Common myeloid progenitor, CD34-positive (primary cell): ENCODE data around the gene RPS2.

Experiments
- CTCF ChIA-PET: fragments of 350-600 bp; sonication (Branson Sonifier 250); formaldehyde crosslinking; loops from one replicate; lab custom pipeline; 2021; ENCODE audit warnings: antibody characterized with exemption; lab: Charles Lee
- POLR2A ChIA-PET: fragments of 350-600 bp; sonication (Branson Sonifier 250); formaldehyde crosslinking; loops from one replicate; lab custom pipeline; 2021; ENCODE audit warnings: antibody characterized with exemption; lab: Charles Lee
- DNase-seq, 3 donors: peaks; one replicate each; pipeline versions ENCODE4 v3.0.0 to v3.0.0-alpha.2; 2013
- H3K27ac ChIP-seq, 2 experiments: 1 replicate in 1 of 2; 2 replicates in 1 of 2; pipeline ENCODE4 v1.7.0; 2013; ENCODE audit warnings: inconsistent platforms in 2 of 2, low read length in 2 of 2, mild to moderate bottlenecking in 2 of 2, low read depth in 1 of 2, moderate library complexity in 1 of 2; ENCODE audit not compliant: severe bottlenecking in 2 of 2, insufficient read depth in 1 of 2, poor library complexity in 1 of 2
- H3K27me3 ChIP-seq, 5 experiments: replicated peaks in 2 of 5; 1 replicate in 3 of 5; 2 replicates in 2 of 5; pipeline versions ENCODE4 v1.6.1 to v1.7.0; 2013; ENCODE audit warnings: low read length in 4 of 5, mild to moderate bottlenecking in 2 of 5, moderate library complexity in 2 of 5, inconsistent platforms in 1 of 5; ENCODE audit not compliant: insufficient read depth in 5 of 5, control insufficient read depth in 4 of 5
- H3K36me3 ChIP-seq, 4 experiments: 1 replicate in 2 of 4; 2 replicates in 2 of 4; pipeline versions ENCODE4 v1.6.1 to v1.7.0; 2013; ENCODE audit warnings: low read length in 3 of 4, control low read depth in 1 of 4, mild to moderate bottlenecking in 1 of 4; ENCODE audit not compliant: control insufficient read depth in 4 of 4, insufficient read depth in 4 of 4
- H3K4me1 ChIP-seq, 4 experiments: 1 replicate in 3 of 4; 2 replicates in 1 of 4; pipeline versions ENCODE4 v1.6.1 to v1.7.1; 2013; ENCODE audit warnings: low read length in 3 of 4, mild to moderate bottlenecking in 3 of 4, control low read depth in 1 of 4, inconsistent platforms in 1 of 4, moderate library complexity in 1 of 4; ENCODE audit not compliant: control insufficient read depth in 4 of 4, insufficient read depth in 4 of 4; ENCODE audit errors: control extremely low read depth in 1 of 4
- H3K4me3 ChIP-seq, 7 experiments: 1 replicate in 4 of 7; 2 replicates in 3 of 7; pipeline versions ENCODE4 v1.5.1 to v1.7.0; 2013; ENCODE audit warnings: mild to moderate bottlenecking in 7 of 7, low read length in 6 of 7, moderate library complexity in 6 of 7, inconsistent platforms in 2 of 7, low read depth in 2 of 7, control low read depth in 1 of 7; ENCODE audit not compliant: insufficient read depth in 4 of 7, control insufficient read depth in 1 of 7; ENCODE audit errors: extremely low read depth in 1 of 7
- H3K9me3 ChIP-seq, 5 experiments: 1 replicate in 4 of 5; 2 replicates in 1 of 5; pipeline versions ENCODE4 v1.6.1 to v1.7.1; 2013; ENCODE audit warnings: low read length in 4 of 5, mild to moderate bottlenecking in 2 of 5, inconsistent platforms in 1 of 5, low read depth in 1 of 5, moderate library complexity in 1 of 5; ENCODE audit not compliant: control insufficient read depth in 4 of 5, insufficient read depth in 2 of 5; ENCODE audit errors: control extremely low read depth in 1 of 5
- WGBS: methylation state at CpG from one replicate; pipeline ENCODE4 v1.1.5; 2013; ENCODE audit not compliant: insufficient coverage; 5-methylcytosine and 5-hydroxymethylcytosine counted together

The RPS2 gene

DNA sequence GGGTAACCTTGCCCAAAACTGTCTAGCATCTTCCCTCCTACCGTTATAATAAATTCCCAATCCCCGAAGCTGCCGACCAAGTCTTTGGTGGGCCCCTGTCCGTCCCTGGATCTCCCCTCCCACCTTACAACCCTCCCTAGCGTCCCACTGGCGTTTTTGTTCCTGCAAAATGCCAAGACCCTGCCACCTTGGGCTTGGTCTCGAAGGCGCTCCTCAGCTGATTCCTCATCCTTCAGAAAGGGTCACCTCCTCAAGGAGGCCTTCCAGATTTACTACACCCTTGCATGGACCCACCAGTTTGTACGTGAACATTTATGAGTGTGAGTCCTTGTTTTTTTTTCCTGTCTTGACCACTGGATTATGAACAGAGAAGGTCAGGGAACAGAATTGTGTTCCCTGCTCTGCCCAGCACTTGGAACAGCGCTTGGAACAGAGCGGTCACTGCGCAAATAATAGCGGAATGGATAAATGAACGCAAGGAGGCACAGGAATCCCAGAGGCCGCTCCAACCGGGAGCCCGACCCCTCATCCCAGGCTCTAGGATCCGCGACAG is 18.4 kb upstream of the RPS2 start:
- Histone ChIP-seq H3K4me1 (peaks cover 0 to 29% (median 24%) of the 10 kb centered on the region in 4 experiments), H3K27me3 (peaks cover 0 to 59% (median 33%) of the 10 kb centered on the region in 5 experiments), H3K36me3 (peaks cover 0 to 32% (median 22%) of the 10 kb centered on the region in 4 experiments), H3K4me3 (peak overlapping the region in 6 of 7 experiments; percentile 63 to 82 (median 72)), H3K9me3 (no peaks in the 10 kb centered on the region), H3K27ac (no peak overlapping the region)
- no peak for DNase-seq
- 42% methylated on average over 16 of the region's 19 CpGs for WGBS
- POLR2A ChIA-PET, result interaction anchor here (0.6 kb wide), 1 partner anchor 18 kb away, joined by 4 read pairs; the partner anchor contains the start of gene RPS2
- CTCF ChIA-PET, result interaction anchor here (1.1 kb wide), 1 partner anchor 21 kb away, joined by 4 read pairs; no protein-coding TSS in a partner anchor

DNA sequence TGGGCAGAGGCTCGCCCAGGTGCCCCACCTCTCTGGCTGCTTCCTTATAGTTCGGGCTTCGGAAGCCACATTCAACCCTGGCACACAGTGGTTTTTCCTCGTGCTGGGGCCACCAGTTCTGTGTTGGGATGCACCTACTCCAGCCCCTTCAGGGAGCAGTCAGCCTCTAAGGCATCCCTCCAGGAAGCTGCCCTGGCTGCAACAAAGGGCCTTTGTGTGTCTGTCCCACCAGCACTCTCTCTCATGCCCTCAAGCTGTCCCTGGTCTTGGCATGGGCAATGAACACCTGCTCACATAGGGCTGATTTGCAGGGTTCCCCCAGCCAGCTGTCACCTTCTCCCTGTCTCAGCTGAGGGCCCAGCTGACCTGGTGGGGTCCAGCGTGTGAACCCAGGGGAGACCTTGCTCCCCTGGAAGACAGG is 17.4 kb upstream of the RPS2 start:
- DNase-seq, result no peak
- WGBS, result 72% methylated on average over 4 of the region's 5 CpGs
- H3K36me3 ChIP-seq, result peaks cover 0 to 40% (median 25%) of the 10 kb centered on the region in 4 experiments
- H3K27ac ChIP-seq, result no peak overlapping the region
- ChIA-PET CTCF (interaction anchor here (1.1 to 1.4 kb wide), 2 partner anchors 10 to 15 kb away, joined by 3 to 5 read pairs; partner anchors contain the start of gene TBL3), POLR2A (no interaction called here)
- H3K4me1 ChIP-seq, result peaks cover 0 to 29% (median 24%) of the 10 kb centered on the region in 4 experiments
- peaks cover 0 to 64% (median 33%) of the 10 kb centered on the region in 5 experiments for H3K27me3 ChIP-seq
- H3K4me3 ChIP-seq, result no peak overlapping the region
- peaks cover 0 to 3% (median 0%) of the 10 kb centered on the region in 5 experiments for H3K9me3 ChIP-seq

DNA sequence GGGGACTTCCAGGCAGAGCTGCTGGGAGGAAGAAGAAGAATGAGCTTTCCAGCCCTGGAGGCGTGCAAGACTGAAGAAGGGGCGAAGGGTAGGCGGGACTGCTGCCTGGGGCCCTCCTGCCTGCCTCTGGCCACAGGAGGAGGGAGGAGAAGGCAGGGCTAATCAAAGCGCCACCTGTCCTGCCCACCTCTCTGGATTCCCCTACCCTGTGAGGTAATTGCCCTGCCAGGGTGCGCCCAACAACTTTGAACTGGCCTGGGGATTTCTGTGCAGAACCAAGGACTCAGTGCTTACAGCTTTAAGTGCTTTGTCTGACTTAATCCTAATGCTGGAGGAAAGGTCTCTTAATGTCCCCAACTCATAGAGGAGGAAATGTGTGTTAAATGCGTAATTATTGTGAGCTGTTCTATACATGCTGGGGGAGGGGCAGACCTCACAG is 16.8 kb upstream of the RPS2 start, which contains the start of gene NOXO1:
Gene NOXO1 (minus strand): TSS at position 72 of the 439 bp plus-strand sequence. CDS start 290 bp downstream, outside the sequence.
- no peak within 1 kb of the TSS for H3K27ac ChIP-seq
- H3K9me3 ChIP-seq, result peaks cover 0 to 3% (median 0%) of the 10 kb centered on the region in 5 experiments
- no peak within 1 kb of the TSS for H3K4me3 ChIP-seq
- CTCF ChIA-PET, result interaction anchor here (0.9 to 1.4 kb wide), 3 partner anchors 10 to 23 kb away, joined by 3 to 5 read pairs (median 4); partner anchors contain the start of gene TBL3
- no peak for DNase-seq
- peaks cover 0 to 29% (median 24%) of the 10 kb centered on the region in 4 experiments for H3K4me1 ChIP-seq
- POLR2A ChIA-PET, result interaction anchor here (0.6 kb wide), 1 partner anchor 267 kb away, joined by 3 read pairs; no protein-coding TSS in a partner anchor
- H3K36me3 ChIP-seq, result peaks cover 2 to 40% (median 27%) of the 10 kb centered on the region in 4 experiments
- 32% methylated on average over 6 of the region's 6 CpGs for WGBS
- peaks cover 0 to 64% (median 33%) of the 10 kb centered on the region in 5 experiments for H3K27me3 ChIP-seq

DNA sequence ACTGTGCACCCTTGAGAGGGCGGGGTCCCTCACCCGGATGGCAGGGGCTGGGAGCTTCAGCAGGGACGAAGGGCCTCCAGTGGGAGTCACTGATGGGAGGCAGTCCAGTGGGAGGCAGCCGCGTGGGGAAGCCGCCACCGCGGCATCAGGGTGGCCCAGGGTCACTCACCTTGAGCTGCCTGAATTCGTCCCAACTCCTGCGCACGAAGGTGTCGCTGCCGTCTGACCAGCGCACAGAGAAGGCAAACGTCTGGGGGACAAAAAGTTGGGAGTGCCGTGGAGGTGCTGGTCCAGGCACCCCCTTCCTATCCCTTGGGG is 16.1 kb upstream of the RPS2 start:
- CTCF ChIA-PET, result interaction anchor here (0.9 to 1.4 kb wide), 2 partner anchors 9 to 23 kb away, joined by 4 to 5 read pairs; partner anchors contain the start of gene TBL3
- Histone ChIP-seq H3K36me3 (peaks cover 2 to 40% (median 26%) of the 10 kb centered on the region in 4 experiments), H3K27ac (no peak overlapping the region), H3K4me1 (peaks cover 0 to 29% (median 24%) of the 10 kb centered on the region in 4 experiments), H3K9me3 (peaks cover 0 to 3% (median 0%) of the 10 kb centered on the region in 5 experiments), H3K27me3 (peaks cover 0 to 64% (median 33%) of the 10 kb centered on the region in 5 experiments), H3K4me3 (no peak overlapping the region)
- WGBS, result 28% methylated on average over 16 of the region's 16 CpGs
- POLR2A ChIA-PET, result interaction anchor here (1.0 to 1.1 kb wide), 2 partner anchors 9 to 16 kb away, joined by 3 to 7 read pairs; partner anchors contain the start of genes RPS2 and TBL3
- DNase-seq, result no peak

DNA sequence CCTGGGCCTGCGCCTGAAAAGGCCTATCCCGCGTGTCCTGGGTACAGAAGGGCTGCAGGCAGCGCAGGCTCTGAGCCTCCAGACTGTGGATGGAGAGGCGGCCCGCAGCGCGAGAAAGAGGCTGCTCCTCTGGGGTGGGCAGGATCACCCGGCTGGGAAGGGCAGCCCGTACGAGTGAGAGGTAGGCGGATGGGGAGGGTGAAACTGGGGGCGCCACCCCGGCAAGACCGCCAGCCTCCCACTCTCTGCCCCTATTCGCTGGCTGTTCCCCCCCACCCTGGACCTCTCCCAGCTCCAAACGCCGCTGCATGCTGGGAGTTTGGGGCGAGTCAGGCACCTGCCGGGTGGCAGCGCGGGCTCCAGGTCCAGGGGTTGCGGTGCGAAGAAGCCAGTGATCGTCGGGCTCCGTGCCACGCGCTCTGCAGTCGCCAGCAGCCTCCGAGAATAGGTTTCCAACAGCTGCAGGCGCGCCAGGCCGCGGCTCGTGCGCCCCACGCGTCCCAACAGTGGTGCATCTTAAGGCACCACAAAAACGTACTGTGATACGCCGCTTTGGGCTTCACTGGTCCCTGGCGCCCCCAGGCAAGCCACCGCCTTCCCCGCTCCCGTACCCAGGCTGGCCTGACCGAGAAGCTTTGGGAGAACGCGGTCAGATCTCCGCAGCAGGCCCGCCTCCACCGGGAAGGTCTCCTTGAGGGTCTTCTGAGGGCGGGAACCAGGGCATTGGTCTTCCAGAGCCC is 15.6 kb upstream of the RPS2 start:
- POLR2A ChIA-PET, result interaction anchor here (1.0 to 1.1 kb wide), 2 partner anchors 8 to 15 kb away, joined by 3 to 7 read pairs; partner anchors contain the start of genes RPS2 and TBL3
- Histone ChIP-seq H3K4me1 (peaks cover 0 to 27% (median 22%) of the 10 kb centered on the region in 4 experiments), H3K9me3 (peaks cover 0 to 3% (median 0%) of the 10 kb centered on the region in 5 experiments), H3K27ac (no peak overlapping the region), H3K27me3 (peaks cover 0 to 64% (median 33%) of the 10 kb centered on the region in 5 experiments), H3K4me3 (no peak overlapping the region), H3K36me3 (peaks cover 2 to 40% (median 27%) of the 10 kb centered on the region in 4 experiments)
- DNase-seq, result peak in 2 of 3 donors; percentile 50 to 66
- WGBS, result 6% methylated on average over 46 of the region's 53 CpGs
- CTCF ChIA-PET, result no interaction called here

DNA sequence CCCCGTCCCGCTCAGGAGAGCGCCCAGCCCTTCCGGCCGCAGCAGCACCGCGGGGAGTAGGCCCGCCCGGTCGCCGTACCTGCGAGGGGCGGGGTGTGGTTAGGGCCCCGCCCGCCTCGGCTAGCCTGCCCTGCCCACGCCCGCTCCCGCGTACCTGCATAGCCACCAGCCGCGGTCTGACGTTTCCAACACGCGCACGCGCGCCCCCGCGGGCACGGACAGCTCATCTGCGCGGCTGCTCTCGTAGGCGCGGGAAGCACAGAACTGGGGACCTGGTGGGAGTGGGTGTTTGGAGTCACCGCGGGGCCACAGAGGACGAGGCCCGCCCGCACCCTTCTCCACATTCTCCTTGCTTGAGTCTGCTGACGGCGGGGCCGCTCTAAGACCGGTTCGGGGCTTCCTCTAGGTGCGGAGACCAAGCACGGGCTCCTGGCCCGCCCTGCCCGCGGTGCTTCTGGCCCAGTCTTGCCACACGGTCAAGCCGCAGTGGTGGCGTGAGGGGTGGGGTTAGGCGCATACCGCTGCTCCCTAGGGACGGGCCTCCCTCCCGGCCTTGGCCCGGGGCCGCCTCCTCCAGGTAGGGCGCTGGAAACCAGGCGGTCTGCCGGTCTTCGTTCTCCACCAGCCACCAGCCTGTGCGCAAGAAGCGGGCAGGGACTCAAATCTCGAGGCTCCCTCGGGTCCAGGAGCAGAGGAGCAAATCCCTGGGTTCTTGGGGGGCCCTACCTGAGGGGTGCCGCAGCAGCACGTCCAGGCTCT is 14.8 kb upstream of the RPS2 start:
- POLR2A ChIA-PET, result interaction anchor here (1.0 to 1.1 kb wide), 2 partner anchors 8 to 15 kb away, joined by 3 to 7 read pairs; partner anchors contain the start of genes RPS2 and TBL3
- CTCF ChIA-PET, result no interaction called here
- H3K36me3 ChIP-seq, result peaks cover 2 to 46% (median 32%) of the 10 kb centered on the region in 4 experiments

More for the DNA sequence above, 14.8 kb upstream of the RPS2 start:
- Histone ChIP-seq H3K27ac (no peak overlapping the region), H3K4me1 (peaks cover 0 to 21% (median 14%) of the 10 kb centered on the region in 4 experiments), H3K9me3 (peaks cover 0 to 3% (median 0%) of the 10 kb centered on the region in 5 experiments), H3K4me3 (no peak overlapping the region), H3K27me3 (peaks cover 0 to 64% (median 33%) of the 10 kb centered on the region in 5 experiments)
- DNase-seq, result no peak
- 41% methylated on average over 60 of the region's 70 CpGs for WGBS
